H1 (cell line): ENCODE results near the gene YBX1. TPM values are rescaled to one million over a fixed set of nuclear protein-coding genes. Genes with fewer than 3 reads are reported as not detected.

Source experiments
- CTCF ChIA-PET: fragments of 300-600 bp; sonication (Branson Sonifier 250); formaldehyde crosslinking; loops from one replicate; lab custom pipeline; 2021; ENCODE audit not compliant: partially characterized antibody; lab: Charles Lee
- POLR2A ChIA-PET: fragments of 300-600 bp; sonication (Branson Sonifier 250); formaldehyde crosslinking; loops from one replicate; lab custom pipeline; 2021; ENCODE audit warnings: inconsistent platforms; ENCODE audit not compliant: partially characterized antibody; lab: Charles Lee
- DNase-seq, 2 experiments: peaks; one replicate each; pipeline versions ENCODE4 v3.0.0 to v3.0.0-alpha.2; 2010 to 2022; ENCODE audit warnings: low spot score in 2 of 2, low read depth in 1 of 2, mixed read lengths in 1 of 2
- FAIRE-seq: peaks from 2 replicates; lab custom pipeline; 2011; peaks lifted over from hg19 to GRCh38; lab: Jason Lieb, UNC
- H2AFZ ChIP-seq: 2 replicates; pipeline ENCODE4 v1.8.1; 2012; ENCODE audit warnings: low read length, inconsistent platforms
- H2AK5ac ChIP-seq: 2 replicates; pipeline ENCODE4 v1.6.1; 2013; ENCODE audit warnings: low read depth, low read length
- H2BK120ac ChIP-seq: replicated peaks from 2 replicates; pipeline ENCODE3; 2013; ENCODE audit warnings: low read depth, low read length, inconsistent platforms
- H2BK12ac ChIP-seq: 2 replicates; pipeline ENCODE4 v1.6.1; 2013; ENCODE audit warnings: low read depth, low read length
- H2BK15ac ChIP-seq: 2 replicates; pipeline ENCODE4 v1.6.1; 2013; ENCODE audit warnings: low read length
- H2BK20ac ChIP-seq: 2 replicates; pipeline ENCODE4 v1.6.1; 2013; ENCODE audit warnings: low read length
- H2BK5ac ChIP-seq: 2 replicates; pipeline ENCODE4 v1.6.1; 2013; ENCODE audit warnings: low read depth, low read length
- H3K14ac ChIP-seq: 2 replicates; pipeline ENCODE4 v1.6.1; 2013; ENCODE audit warnings: inconsistent platforms; ENCODE audit not compliant: insufficient read length
- H3K18ac ChIP-seq: 2 replicates; pipeline ENCODE4 v1.6.1; 2013; ENCODE audit warnings: low read length; ENCODE audit errors: extremely low read depth
- H3K23ac ChIP-seq: 2 replicates; pipeline ENCODE4 v1.6.1; 2013; ENCODE audit warnings: inconsistent platforms; ENCODE audit not compliant: insufficient read length
- H3K23me2 ChIP-seq: 2 replicates; pipeline ENCODE4 v1.6.1; 2013; ENCODE audit warnings: low read depth, low read length
- H3K27ac ChIP-seq: 2 replicates; pipeline ENCODE4 v1.6.1; 2011; ENCODE audit warnings: low read depth, low read length, inconsistent platforms
- H3K27me3 ChIP-seq, 4 experiments: replicated peaks in 1 of 4; 1 replicate in 1 of 4; 2 replicates in 3 of 4; pipeline versions ENCODE4 v1.6.1 to v1.8.1; 2011 to 2013; ENCODE audit warnings: low read length in 3 of 4, mild to moderate bottlenecking in 3 of 4, inconsistent platforms in 2 of 4, mixed read lengths in 2 of 4, moderate library complexity in 1 of 4; ENCODE audit not compliant: control insufficient read depth in 3 of 4, insufficient read depth in 3 of 4; ENCODE audit errors: extremely low read depth in 1 of 4
- H3K36me3 ChIP-seq, 4 experiments: 2 replicates each; pipeline versions ENCODE4 v1.6.1 to v1.8.1; 2011 to 2013; ENCODE audit warnings: mild to moderate bottlenecking in 4 of 4, low read length in 3 of 4, moderate library complexity in 2 of 4, control low read depth in 1 of 4, inconsistent platforms in 1 of 4; ENCODE audit not compliant: insufficient read depth in 4 of 4, control insufficient read depth in 2 of 4
- H3K4ac ChIP-seq: replicated peaks from 2 replicates; pipeline ENCODE3; 2013; ENCODE audit warnings: low read length, low read depth, mixed read lengths, inconsistent platforms; ENCODE audit not compliant: insufficient read length
- H3K4me1 ChIP-seq, 4 experiments: replicated peaks in 1 of 4; 1 replicate in 1 of 4; 2 replicates in 3 of 4; pipeline versions ENCODE4 v1.6.1 to v1.8.1; 2011 to 2013; ENCODE audit warnings: low read length in 3 of 4, inconsistent platforms in 2 of 4, mixed read lengths in 1 of 4; ENCODE audit not compliant: insufficient read depth in 4 of 4, control insufficient read depth in 3 of 4
- H3K4me2 ChIP-seq, 2 experiments: 2 replicates each; pipeline versions ENCODE4 v1.6.1 to v1.8.1; 2011 to 2013; ENCODE audit warnings: low read depth in 2 of 2, low read length in 2 of 2, control low read depth in 1 of 2, inconsistent platforms in 1 of 2, mild to moderate bottlenecking in 1 of 2; ENCODE audit not compliant: insufficient read depth in 1 of 2
- H3K4me3 ChIP-seq, 4 experiments: fragments of 200-600, 300-600 bp in 1 of 4; sonication (generic), shearing (Covaris generic), sonication (Bioruptor Twin) in 1 of 4; 2 replicates each; pipeline versions ENCODE4 v1.5.1 to v1.8.1; 2011 to 2016; ENCODE audit warnings: low read length in 4 of 4, low read depth in 3 of 4, control low read depth in 2 of 4, inconsistent platforms in 2 of 4, mild to moderate bottlenecking in 2 of 4, mixed read lengths in 1 of 4, moderate library complexity in 1 of 4; ENCODE audit not compliant: insufficient read depth in 2 of 4; ENCODE audit errors: extremely low read depth in 1 of 4
- H3K56ac ChIP-seq: replicated peaks from 2 replicates; pipeline ENCODE3; 2013; ENCODE audit warnings: low read depth, mild to moderate bottlenecking, mixed read lengths, low read length, inconsistent platforms; ENCODE audit not compliant: insufficient read length
- H3K79me1 ChIP-seq: 2 replicates; pipeline ENCODE4 v1.6.1; 2013; ENCODE audit warnings: low read depth, low read length, control low read depth
- H3K79me2 ChIP-seq, 2 experiments: 2 replicates each; pipeline versions ENCODE4 v1.6.1 to v1.8.1; 2012 to 2013; ENCODE audit warnings: low read length in 2 of 2, mild to moderate bottlenecking in 2 of 2, inconsistent platforms in 1 of 2; ENCODE audit not compliant: insufficient read depth in 2 of 2, control insufficient read depth in 1 of 2
- H3K9ac ChIP-seq, 4 experiments: replicated peaks in 1 of 4; 1 replicate in 1 of 4; 2 replicates in 3 of 4; pipeline versions ENCODE4 v1.6.1 to v1.8.1; 2011 to 2013; ENCODE audit warnings: low read depth in 3 of 4, low read length in 3 of 4, control low read depth in 2 of 4, mild to moderate bottlenecking in 2 of 4, moderate library complexity in 2 of 4, inconsistent platforms in 1 of 4; ENCODE audit errors: extremely low read depth in 1 of 4
- H3K9me3 ChIP-seq, 2 experiments: 2 replicates each; pipeline versions ENCODE4 v1.6.1 to v1.8.1; 2012 to 2013; ENCODE audit warnings: mild to moderate bottlenecking in 2 of 2, moderate library complexity in 2 of 2, control low read depth in 1 of 2, inconsistent platforms in 1 of 2, low read depth in 1 of 2, low read length in 1 of 2, mixed read lengths in 1 of 2; ENCODE audit not compliant: insufficient read depth in 2 of 2
- H4K20me1 ChIP-seq, 2 experiments: replicated peaks in 1 of 2; 2 replicates each; pipeline versions ENCODE3 to v1.8.1; 2011 to 2013; ENCODE audit warnings: inconsistent platforms in 2 of 2, low read length in 2 of 2, mild to moderate bottlenecking in 1 of 2; ENCODE audit not compliant: insufficient read depth in 2 of 2, control insufficient read depth in 1 of 2
- H4K5ac ChIP-seq: 2 replicates; pipeline ENCODE4 v1.6.1; 2013; ENCODE audit warnings: low read length, low read depth, mixed read lengths, inconsistent platforms; ENCODE audit not compliant: insufficient read length
- H4K8ac ChIP-seq: 2 replicates; pipeline ENCODE4 v1.8.0; 2013; ENCODE audit warnings: mild to moderate bottlenecking, moderate library complexity, low read length, inconsistent platforms; ENCODE audit not compliant: insufficient read depth; ENCODE audit errors: extremely low read depth
- H4K91ac ChIP-seq: replicated peaks from 2 replicates; pipeline ENCODE3; 2013; ENCODE audit warnings: low read length, mixed read lengths, inconsistent platforms; ENCODE audit not compliant: insufficient read length
- CREB1 ChIP-seq: IDR thresholded peaks from 2 replicates; pipeline ENCODE4 v1.6.1; 2012; ENCODE audit warnings: inconsistent platforms
- RAD21 ChIP-seq, 2 experiments: IDR thresholded peaks in 1 of 2; conservative IDR thresholded peaks in 1 of 2; 2 replicates each; pipeline ENCODE4 v1.6.1; 2011; ENCODE audit warnings: low read depth in 2 of 2, low read length in 2 of 2, improper control_type of control experiment in 1 of 2, inconsistent platforms in 1 of 2, mild to moderate bottlenecking in 1 of 2, moderate library complexity in 1 of 2
- WGBS, 2 experiments: shearing (Covaris generic) in 1 of 2; methylation state at CpG; one replicate each; pipeline versions ENCODE4 v1.1.6 to v1.1.7; 2013 to 2015; ENCODE audit warnings: low lambda C conversion rate in 2 of 2, mixed read lengths in 2 of 2, inconsistent platforms in 1 of 2, low coverage in 1 of 2, missing lambda C conversion rate in 1 of 2; ENCODE audit not compliant: insufficient replicate concordance in 2 of 2, insufficient coverage in 1 of 2, insufficient read length in 1 of 2; ENCODE audit errors: extremely low coverage in 1 of 2, missing lambda C conversion rate in 1 of 2; 5-methylcytosine and 5-hydroxymethylcytosine counted together
- polyA plus RNA-seq, 7 experiments: library from polyadenylated mRNA; depleted of rRNA in 3 of 7; stranded (reverse) in 5 of 7; unstranded in 2 of 7; fragments of >200 nt in 5 of 7; fragments of 200-250 nt in 2 of 7; gene quantifications; 1 replicate in 5 of 7; 2 replicates in 1 of 7; 4 replicates in 1 of 7; pipeline versions ENCODE4 v1.2.1 to v1.2.3, GENCODE V29; 2011 to 2013; ENCODE audit warnings: missing spikeins in 2 of 7, mixed read lengths in 2 of 7
- total RNA-seq: library from RNA; stranded (reverse); fragmentation: NEBNext Ultra II Directional; extraction: Animal tissue kit (Norgen Biotek cat#: 25700); gene quantifications from 2 replicates; pipeline ENCODE4 v1.2.1, GENCODE V29; 2021

The YBX1 gene
- total and polyA plus RNA-seq, 2 of the 8 experiments (the other 6 are each of a cell fraction or from before 2014, with no cell fraction given): 438 to 1,219 TPM

DNA sequence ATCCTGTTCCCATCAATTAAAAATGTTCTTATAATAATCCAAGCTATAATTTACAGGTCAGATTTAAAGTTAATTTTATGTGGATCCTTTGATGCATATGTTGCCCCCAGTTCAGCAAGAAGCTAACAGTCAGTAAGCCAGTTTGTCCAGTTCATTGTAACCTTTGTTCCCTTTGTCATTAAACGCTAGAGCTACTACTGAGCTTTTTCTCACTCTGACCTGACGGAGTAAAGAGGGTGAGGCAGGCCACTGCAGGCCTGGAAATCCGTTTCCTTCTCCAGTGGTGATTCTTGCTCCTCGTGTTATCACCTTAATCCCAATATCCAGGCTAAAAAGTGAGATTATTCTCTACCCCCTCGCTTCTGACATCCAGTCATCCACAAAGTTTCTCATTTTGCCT lies 10.2 kb downstream of the YBX1 start:
- Histone ChIP-seq H3K18ac (no peak overlapping the region), H4K8ac (no peak overlapping the region), H2BK120ac (no peak overlapping the region), H3K79me2 (peaks cover 63 to 98% of the 10 kb centered on the region in 2 experiments), H4K20me1 (peaks cover 40 to 56% of the 10 kb centered on the region in 2 experiments), H3K14ac (no peak overlapping the region), H2BK20ac (no peak overlapping the region), H4K91ac (no peak overlapping the region), H2AFZ (no peak overlapping the region), H3K4ac (no peak overlapping the region), H3K4me3 (no peak overlapping the region), H3K36me3 (peaks cover 6 to 63% (median 25%) of the 10 kb centered on the region in 4 experiments), H3K4me2 (peak overlapping the region; percentile 4 to 41; a peak in 2 of 4 replicates), H3K23me2 (no peaks in the 10 kb centered on the region; the same call in 1 of the 2 replicates), H3K23ac (no peak overlapping the region), H3K56ac (no peak overlapping the region), H2BK15ac (no peak overlapping the region), H4K5ac (no peak overlapping the region), H2BK12ac (no peak overlapping the region), H3K79me1 (no peaks in the 10 kb centered on the region; the same call in none of the 2 replicates), H3K27ac (no peak overlapping the region), H3K9me3 (no peaks in the 10 kb centered on the region), H2BK5ac (no peak overlapping the region), H3K27me3 (no peaks in the 10 kb centered on the region), H3K9ac (no peak overlapping the region; a peak in 1 of 7 replicates), H3K4me1 (peaks cover 0 to 9% (median 4%) of the 10 kb centered on the region in 4 experiments; a peak in 4 of 7 replicates), H2AK5ac (no peak overlapping the region)
- no peak for FAIRE-seq
- DNase-seq: no peak
- TF ChIP-seq RAD21 (IDR thresholded peaks at IDR 0.05 in 1 of 2, conservative IDR thresholded peaks at IDR 0.05 in 1 of 2; ENCODE audit: low read depth in 2 of 2, low read length in 2 of 2) (no peak), CREB1 (no peak)
- 63% methylated on average over 5 of the region's 5 CpGs; no CpG with 5 or more reads in 1 of the 2 experiments for WGBS, 2 experiments
- POLR2A ChIA-PET: interaction anchor here (0.9 to 4.2 kb wide), 9 partner anchors 10 to 55 kb away, joined by 3 to 94 read pairs (median 6); partner anchors contain the start of gene YBX1
- CTCF ChIA-PET: interaction anchor here (1.1 to 1.8 kb wide), 8 partner anchors 22 to 114 kb away, joined by 3 to 6 read pairs (median 3); no protein-coding TSS in a partner anchor
